A549 (cell line): ENCODE measurements around the gene ANKRD10.

Experiments used
- CTCF ChIP-seq: fragments of >200 bp; sonication (Bioruptor Twin); formaldehyde crosslinking; IDR thresholded peaks from 3 replicates; pipeline ENCODE4 v1.5.1; 2016
- FOSB ChIP-seq: fragments of 250-450 bp; sonication (Bioruptor Pico); IDR thresholded peaks from 2 replicates; pipeline ENCODE4 v1.5.0; 2020; ENCODE audit warnings: mild to moderate bottlenecking, moderate library complexity
- HOXB13 ChIP-seq: fragments of 250-450 bp; sonication (Bioruptor Pico); IDR thresholded peaks from 2 replicates; pipeline ENCODE4 v1.5.0; 2020; ENCODE audit warnings: low read depth, mild to moderate bottlenecking, moderate library complexity
- POLR2A ChIP-seq: IDR thresholded peaks from 2 replicates; pipeline ENCODE4 v1.6.1; 2012; ENCODE audit warnings: mild to moderate bottlenecking, low read length
- RAD21 ChIP-seq, 2 experiments: fragments of >200 bp in 1 of 2; sonication (Bioruptor Twin) in 1 of 2; formaldehyde crosslinking in 1 of 2; IDR thresholded peaks in 1 of 2; conservative IDR thresholded peaks in 1 of 2; 2 replicates in 1 of 2; 3 replicates in 1 of 2; pipeline ENCODE4 v1.6.1; 2012 to 2018; ENCODE audit warnings: inconsistent platforms in 1 of 2
- RFX5 ChIP-seq: fragments of 450-650 bp; IDR thresholded peaks from 2 replicates; pipeline ENCODE4 v1.7.1; 2014; ENCODE audit warnings: antibody characterized with exemption, mild to moderate bottlenecking, moderate library complexity
- ZFP36 ChIP-seq: fragments of 450-650 bp; IDR thresholded peaks from 2 replicates; pipeline ENCODE4 v1.6.1; 2014; ENCODE audit warnings: borderline replicate concordance; ENCODE audit not compliant: partially characterized antibody
- TF ChIP-seq, protein P1 (sequence below): fragments of 250-450 bp; sonication (Bioruptor Pico); IDR thresholded peaks from 2 replicates; pipeline ENCODE4 v1.5.0; 2021; ENCODE audit warnings: mild to moderate bottlenecking, moderate library complexity, borderline replicate concordance

DNA sequence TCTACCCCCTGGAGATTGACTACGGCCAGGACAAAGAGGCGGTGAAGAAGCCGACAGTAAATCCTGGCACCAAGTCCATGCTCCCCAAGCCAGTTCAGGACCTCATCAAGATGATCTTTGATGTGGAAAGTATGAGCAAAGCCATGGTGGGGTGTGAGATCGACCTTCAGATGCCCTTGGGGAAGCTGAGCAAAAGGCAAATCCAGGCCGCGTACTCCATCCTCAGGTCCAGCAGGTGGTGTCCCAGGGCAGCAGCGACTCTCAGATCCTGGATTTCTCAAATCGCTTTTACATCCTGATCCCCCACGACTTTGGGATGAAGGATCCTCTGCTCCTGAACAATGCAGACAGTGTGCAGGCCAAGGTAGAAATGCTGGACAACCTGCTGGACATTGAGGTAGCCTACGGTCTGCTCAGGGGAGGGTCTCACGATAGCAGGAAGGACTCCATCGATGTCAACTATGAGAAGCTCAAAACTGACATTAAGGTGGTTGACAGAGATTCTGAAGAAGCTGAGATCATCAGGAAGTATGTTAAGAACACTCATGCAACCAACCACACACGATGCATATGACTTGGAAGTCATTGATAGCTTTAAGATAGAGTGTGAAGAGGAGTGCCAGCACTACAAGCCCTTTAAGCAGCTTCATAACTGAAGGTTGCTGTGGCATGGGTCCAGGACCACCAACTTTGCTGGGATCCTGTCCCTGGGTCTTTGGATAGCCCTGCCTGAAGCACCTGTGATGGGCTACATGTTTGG, 24.0 kb upstream of the ANKRD10 start:
- TF ChIP-seq, protein P1, sequence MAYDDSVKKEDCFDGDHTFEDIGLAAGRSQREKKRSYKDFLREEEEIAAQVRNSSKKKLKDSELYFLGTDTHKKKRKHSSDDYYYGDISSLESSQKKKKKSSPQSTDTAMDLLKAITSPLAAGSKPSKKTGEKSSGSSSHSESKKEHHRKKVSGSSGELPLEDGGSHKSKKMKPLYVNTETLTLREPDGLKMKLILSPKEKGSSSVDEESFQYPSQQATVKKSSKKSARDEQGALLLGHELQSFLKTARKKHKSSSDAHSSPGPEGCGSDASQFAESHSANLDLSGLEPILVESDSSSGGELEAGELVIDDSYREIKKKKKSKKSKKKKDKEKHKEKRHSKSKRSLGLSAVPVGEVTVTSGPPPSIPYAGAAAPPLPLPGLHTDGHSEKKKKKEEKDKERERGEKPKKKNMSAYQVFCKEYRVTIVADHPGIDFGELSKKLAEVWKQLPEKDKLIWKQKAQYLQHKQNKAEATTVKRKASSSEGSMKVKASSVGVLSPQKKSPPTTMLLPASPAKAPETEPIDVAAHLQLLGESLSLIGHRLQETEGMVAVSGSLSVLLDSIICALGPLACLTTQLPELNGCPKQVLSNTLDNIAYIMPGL (CRISPR knock-in tag): no peak
- TF ChIP-seq RAD21 (conservative IDR thresholded peaks at IDR 0.05 in 1 of 2, IDR thresholded peaks at IDR 0.05 in 1 of 2) (no peak), CTCF (no peak), POLR2A (no peak), RFX5 (no peak), FOSB (CRISPR knock-in tag) (no peak), ZFP36 (no peak), HOXB13 (CRISPR knock-in tag) (no peak)
